Measurements from ENCODE around the gene ZNF81.
A peak's percentile ranks its signal among the peaks of the same experiment; 100 is the strongest.

- TF ChIP-seq POLR2A (IDR thresholded peaks at IDR 0.05), result no peak
- TF ChIP-seq CTCF (IDR thresholded peaks at IDR 0.05), result peak in 5 of 7 experiments; percentile 8 to 53 (median 39)
These were observed 122.2 kb downstream of the ZNF81 start for GRCh38 chrX:47958761-47959342.
